Inflammatory macrophage treated with lipopolysaccharide for 4 hours (primary cell): ENCODE data around the gene MCFD2.

ENCODE experiments used
- DNase-seq: peaks from one replicate; pipeline ENCODE4 v3.0.0-alpha.2; 2020

Gene MCFD2

DNA sequence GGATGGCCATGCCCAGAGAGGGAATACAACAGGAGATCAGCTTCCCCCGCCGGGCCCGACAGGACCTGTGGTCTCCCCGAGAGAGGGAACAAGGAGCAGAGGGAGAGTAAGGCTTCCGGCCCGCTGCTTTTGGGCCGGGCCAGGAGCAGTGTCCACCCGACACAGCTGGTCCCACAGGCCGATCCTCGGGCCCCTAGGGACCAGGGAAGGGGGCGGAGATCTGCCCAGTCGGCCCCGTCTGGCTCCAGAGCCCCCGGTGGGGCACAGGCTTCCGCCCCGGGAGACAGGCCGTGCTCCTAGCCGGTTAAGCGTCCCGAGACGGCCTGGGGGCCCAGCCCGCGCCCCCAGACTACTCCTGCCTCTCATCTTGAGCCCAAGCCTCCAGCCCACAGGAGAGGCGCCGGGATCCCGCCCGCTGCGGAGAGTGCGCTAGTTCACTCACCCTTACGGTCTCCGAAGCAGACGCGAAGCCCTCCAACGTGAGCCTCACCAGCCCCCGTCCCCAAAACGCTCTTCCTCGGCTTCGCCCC lies at the start of gene MCFD2:
TSS of gene MCFD2 (minus strand) at position 526 of the 530 bp plus-strand sequence. CDS start 6,635 bp downstream, outside the sequence.
- peak; percentile 12 for DNase-seq

DNA sequence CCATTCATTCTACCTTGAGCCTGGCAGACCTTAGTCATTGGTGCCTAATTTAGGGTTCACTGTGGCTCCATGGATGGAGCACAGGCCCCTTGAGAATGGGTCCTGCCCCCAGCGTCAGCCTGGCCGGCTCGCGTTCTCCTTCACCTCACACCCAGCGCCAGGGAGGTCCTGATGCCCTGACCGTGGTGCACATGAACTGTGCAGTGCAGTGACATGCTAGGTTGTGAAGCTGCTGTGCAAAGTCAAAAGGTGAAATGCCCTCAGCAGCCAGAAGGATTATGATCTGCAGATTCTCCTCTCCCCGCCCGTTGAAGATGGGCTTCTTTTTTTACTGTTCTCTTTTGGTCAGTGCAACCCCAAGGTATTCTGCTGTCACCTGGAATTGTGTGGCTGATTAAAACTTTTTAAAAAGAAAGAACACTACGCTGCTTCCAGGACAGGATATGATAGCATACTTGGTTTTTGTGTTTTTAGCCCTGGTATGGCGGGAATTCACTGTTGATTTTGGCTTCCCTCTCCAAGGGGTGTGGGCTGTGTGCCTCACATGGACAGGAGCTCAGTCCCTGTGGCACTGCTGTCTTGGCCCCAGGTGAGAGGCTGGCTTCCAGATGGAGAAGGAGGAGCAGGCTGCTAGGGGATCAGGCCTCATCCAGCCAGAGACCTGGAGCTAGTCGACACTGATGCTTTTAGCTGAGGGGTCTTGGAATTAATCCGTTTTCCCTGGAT lies 49.4 kb upstream of the MCFD2 start:
- no peak for DNase-seq

DNA sequence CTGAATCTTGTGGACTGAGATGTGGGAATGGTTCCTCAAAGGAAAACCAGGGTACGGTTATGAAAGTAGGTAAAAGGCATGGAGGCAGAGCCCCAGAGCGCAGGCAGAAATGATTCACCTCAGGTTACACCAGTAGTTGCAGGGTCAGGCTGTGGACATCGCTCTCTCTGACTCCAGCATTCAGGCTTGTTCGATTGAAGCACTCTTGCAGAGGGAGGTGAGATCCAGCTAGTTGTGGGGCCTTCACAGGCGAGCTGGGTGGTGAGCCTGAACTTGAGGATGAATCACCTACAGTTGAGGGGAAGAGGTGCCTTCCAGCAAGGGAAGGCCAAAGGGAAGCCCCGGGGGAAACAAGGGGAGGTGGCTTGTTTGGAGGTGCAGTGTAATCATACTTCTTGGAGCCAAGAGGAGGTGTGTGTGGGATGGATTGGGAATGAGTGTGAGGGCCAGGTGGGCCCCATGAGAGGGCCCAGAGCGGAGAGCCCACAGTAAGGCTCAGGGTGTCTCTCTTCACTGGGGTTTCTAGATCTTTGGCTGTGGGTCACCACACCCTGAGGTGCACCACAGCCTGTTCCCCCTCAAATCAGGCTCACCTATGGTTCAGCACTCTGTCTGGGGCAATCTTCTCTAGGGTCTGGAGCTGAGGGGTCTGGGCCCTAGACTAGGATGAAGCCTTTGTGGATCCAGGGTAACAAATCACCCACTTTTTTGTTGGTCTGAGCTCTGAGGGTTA lies 48.5 kb upstream of the MCFD2 start:
- DNase-seq = peak; percentile 25

DNA sequence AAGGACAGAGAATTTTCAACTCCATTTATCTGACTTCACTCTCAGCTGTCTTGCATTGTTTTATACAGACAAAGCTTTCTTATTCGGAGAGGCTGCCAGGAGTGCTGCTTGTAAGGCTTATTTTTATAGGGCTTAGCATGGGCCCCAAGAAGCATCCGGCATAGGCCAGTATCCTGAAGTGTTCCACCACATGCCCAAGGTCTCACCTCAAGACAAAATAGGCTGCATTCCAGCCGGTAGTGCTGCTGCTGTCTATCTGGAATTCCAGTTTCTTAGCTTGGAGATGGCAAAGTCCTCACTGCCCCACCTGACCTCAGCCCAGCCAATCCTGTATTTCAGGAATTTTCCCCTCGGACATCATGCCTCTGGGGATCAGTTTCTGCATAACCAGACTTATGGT lies 47.6 kb upstream of the MCFD2 start:
- no peak for DNase-seq

DNA sequence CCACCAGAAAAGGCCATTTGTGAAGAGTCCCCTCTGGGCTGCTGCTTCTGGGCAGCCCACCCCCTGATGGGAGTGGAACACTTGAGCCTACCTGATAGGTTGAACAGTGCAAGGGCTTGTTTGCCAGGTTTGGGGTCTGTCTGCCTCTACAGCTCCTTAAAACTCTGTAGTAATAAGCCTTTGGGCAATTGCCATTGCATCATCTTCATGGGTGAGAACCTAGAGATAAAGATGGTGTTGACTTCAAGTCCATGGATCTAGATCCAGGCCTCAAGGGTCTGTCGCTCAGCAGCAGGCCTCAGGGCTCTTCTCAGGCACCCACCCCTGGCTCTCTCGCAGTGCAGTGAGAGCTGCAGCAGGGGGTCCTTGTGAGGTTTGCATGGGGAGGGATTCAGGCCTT lies 47.1 kb upstream of the MCFD2 start:
- DNase-seq = no peak

DNA sequence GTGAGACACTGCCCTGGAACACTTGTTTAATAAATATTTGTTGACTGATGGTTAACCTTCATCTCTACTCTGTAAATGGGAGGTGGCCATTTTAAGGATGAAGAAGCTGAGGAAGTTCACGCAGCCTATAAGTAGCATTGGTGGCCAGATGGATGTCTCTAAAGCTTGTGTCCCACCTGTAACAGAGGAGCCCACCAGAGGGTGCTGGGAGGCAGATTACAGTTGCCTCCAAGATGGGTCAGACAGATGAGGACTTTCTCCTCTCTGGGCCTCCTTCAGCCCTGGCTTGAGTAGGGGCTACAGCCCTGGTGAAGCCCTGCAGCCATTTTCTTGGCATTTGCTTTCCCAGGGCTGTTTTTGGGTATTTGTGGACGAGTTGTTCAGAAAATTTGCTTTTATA lies 45.0 kb upstream of the MCFD2 start:
- DNase-seq = no peak

DNA sequence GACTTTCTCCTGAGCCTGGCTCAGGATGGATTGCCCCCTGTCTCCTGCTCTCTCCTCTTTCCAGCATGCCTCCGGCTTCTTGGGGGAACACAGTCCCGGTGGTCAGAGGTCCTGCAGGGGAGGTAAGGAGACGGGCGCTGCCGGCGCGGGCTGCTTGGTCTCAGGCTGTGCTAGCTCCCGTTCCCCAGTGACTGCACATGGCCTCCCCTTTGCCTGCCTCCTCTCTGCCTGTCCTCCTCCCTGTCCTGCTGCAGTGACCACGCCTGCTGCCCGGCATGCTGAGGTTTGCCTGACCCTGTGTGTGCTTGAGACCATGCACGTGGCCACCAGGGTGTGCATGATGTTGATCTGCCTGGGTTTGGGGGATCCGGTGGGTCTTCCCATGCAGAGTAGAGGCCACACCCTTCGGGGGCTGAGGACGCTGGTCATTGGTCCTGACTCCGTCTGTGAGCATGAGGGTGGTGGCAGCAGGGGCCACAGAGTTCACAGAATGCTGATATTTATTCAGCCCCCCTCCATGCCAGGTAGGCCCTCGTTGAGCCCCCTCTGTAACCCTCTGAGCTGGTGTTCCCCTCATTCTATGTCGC lies 42.9 kb upstream of the MCFD2 start:
- no peak for DNase-seq

DNA sequence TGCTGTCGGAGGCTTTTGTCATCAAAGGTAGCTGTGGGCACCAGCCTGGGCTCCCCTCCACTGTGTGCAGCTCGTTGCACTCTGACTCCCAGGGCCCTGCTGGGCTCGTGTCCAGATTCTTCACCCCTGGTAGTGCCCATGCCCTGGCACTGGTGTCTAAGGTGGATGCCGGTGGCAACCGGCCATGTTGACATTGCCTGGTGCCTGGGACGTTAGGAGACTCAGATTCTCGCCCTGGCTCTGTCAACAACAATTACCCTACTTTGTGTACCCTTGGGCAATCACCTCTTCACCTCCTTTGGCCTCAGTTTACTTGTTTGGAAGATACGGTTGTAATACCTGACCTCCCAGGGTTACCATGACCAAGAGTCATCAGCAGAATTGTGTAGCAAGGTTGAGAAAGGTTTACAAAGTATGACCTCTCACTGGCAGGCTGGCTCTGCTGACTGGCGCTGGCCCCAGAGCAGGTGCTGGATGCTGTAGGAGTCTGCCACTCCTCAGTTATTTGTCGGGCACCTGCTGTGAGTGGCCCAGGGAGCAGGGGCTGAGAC lies 41.5 kb upstream of the MCFD2 start:
- no peak for DNase-seq

DNA sequence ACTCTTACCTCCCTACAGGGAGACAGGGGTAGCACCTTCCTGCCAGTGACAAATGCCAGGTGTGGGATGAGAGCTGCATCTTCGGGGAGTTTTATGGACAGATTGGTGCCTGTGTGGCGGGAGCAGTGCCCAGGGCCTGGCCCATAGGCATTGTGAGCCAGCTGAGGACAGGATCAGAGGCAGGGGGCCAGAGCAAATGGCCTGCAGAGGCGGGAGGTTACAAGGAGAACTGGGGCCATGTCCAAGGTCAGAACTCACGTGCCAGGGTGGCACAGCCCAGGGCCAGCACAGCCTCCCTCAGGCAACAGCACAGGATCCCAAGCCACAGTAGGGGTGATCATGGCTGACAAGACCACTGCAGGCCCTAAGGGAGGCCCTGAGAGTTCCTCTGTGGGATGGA lies 40.2 kb upstream of the MCFD2 start:
- DNase-seq = no peak

DNA sequence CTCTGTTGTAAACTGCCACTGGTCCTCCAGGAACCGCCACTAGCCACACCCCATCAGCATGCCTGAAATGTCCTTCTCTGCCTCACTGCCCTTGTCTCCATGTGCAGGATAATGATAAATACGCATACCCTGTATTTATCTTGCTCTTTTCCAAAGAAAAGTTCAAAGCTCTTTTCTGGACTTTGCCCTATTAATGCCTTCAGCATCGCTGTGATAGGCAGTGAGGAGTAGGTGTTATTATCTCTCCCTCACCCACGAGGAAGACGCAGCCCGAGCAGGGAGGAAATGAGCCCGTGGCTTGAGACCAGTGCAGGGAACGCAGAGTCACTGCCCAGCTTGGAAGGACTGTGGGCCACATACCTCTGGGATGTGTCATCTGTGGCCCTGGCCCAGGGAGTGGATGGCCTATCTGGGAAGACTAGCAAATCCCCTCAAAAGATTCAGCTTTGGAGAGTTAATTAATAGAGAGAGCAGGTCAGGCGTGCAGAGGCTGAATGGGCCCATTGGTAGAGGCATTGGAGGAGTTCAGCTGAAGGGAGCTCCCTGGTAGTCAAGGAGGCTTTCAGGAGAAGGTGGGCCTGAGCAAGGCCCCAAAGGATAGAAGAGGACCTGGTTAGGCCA lies 39.5 kb upstream of the MCFD2 start:
- DNase-seq = no peak

DNA sequence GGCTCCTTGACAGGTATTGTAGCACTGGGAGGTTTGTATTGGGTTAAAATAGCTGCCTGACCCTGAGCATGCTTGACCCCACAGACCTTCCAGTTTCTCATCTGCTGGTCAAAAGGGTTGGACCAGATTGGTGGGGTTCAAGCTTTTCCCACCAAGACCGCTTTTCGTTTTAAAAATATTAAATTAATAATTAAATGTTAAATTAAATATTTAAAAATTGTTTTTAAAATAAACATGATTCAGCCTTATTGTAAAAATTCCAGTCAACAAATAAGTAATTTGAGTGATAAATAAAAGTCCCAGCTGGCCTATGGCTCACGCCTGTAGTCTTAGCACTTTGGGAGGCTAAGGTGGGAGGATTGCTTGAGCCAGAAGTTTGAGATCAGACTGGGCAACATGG lies 36.6 kb upstream of the MCFD2 start:
- DNase-seq = no peak

DNA sequence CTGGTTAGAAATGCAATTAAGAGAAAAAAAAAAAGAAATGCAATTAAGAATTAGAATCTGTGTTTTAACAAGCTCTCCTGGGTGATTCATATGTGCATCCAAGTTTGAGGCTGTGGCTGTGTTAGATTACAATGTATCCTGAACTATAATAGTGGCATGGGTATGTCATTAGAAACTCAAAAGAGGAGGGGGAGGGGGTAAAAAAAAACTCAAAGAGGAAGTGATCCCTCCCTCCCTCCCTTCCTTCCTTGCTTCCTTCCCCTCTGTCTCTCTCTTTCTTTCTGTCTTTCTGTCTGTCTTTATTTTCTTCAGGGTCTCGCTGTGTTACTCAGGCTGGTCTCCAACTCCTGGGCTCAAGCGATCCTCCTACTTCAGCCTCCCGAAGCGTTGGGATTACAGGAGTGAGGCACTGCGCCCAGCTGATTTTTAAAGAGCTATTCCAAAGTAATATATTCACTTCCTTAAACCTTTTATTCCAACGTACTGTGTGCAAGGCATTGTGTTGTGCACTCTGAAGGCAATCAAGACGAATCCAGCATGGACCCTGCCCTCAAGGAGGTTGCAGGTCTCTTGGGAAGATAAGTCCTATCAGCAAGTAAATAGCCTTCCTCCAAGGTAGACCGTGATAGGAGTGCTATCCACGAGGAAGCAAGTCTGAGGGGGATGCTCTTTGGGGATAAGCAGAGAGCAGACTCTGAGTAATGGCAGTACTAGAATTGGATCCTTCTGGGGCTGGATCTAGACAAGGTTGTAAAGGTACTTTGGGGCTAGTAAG lies 35.9 kb upstream of the MCFD2 start:
- DNase-seq = no peak

DNA sequence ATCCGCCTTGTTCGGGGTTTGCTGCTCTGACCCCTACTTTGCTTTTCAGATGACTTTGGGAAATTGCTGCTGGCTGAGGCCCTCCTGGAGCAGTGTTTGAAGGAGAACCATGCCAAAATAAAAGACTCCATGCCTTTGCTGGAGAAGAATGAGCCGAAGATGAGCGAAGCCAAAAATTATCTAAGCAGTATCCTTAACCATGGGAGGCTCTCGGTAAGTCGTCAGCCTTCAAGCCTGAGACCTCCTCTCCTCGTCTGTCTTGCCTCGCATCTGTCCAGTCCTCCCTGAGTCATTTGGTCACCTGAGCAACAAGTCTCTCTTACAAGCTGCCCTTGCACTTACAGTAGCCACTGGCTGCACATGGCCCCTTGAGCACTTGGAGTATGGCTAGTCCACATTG lies 34.7 kb upstream of the MCFD2 start:
- no peak for DNase-seq

DNA sequence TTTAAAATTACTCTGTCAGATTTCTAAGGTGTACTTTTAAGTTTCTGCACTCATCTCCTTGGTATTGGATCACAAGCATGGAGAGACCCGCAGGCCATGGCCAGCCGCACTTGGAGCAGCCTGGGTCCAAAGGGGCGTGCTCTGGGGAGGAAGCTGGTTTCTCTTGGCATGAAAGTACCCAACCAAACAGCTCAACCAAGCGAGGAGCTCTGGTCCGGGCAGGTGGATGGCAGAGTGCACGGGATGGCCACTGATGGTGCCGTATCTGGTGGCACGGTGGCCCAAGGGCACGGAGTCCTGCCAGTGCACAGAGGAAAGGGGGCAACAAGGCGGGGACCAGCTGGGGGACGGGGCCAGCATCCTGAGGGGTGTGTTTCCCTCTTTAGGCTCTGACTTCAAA lies 32.2 kb upstream of the MCFD2 start:
- no peak for DNase-seq

DNA sequence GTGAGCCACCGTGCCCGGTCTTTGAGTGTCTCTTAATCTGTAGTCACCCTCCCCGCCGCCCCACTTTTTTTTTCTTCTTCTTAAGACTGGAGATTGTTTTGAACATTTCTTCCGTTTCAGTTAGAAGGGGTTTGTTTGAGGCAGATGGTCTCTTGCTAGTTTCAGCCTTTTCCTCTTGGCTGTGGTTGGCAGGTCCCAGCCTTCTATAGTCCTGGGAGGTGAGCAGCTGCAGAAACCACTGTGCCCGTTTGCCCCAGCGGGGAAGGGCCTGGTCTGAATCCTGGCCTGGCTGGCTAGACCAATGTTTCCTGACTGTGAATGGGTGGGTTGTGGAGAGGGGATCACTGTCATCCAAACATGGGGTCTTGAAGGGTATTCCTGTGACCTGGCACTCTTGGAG lies 30.1 kb upstream of the MCFD2 start:
- no peak for DNase-seq

DNA sequence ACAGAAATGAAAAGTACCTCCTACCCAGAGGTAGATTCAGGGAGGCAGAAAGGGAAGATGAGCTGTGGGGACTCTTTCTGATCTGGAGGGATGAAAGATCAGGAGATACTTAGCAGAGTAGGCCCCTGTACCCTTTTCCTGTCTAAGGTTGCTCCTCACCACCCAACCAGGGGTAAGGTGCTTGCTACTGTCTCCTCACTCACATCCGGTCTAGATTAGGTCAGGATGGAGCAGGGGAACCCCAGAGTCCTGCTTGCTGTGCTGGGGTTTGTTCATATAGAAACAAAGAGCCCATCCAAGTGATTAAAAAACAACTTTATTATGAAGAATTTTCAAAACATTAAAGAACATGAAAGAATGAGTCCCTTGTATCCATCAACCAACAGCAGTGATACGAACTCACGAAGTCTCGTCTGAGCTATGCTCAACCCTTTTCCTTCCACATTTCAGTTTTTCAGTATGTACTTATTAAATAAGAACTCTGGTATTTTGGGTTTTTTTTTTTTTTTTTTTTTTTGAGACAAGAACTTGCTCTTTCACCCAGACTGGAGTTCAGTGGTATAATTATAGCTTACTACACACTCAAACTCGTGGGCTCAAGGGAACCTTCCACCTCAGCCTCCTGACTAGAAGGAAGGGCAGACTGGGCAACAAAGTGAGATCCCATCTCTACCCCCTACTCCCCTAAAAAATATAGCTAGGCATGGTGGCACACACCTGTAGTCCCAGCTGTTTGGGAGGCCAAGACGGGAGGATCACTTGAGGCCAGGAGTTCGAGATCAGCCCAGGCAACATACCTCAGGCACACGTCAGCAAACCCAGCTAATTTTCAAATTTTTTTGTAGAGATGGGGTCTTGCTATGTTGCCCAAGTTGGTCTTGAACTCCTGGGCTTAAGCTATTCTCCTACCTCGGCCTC lies 28.5 kb upstream of the MCFD2 start:
- no peak for DNase-seq

DNA sequence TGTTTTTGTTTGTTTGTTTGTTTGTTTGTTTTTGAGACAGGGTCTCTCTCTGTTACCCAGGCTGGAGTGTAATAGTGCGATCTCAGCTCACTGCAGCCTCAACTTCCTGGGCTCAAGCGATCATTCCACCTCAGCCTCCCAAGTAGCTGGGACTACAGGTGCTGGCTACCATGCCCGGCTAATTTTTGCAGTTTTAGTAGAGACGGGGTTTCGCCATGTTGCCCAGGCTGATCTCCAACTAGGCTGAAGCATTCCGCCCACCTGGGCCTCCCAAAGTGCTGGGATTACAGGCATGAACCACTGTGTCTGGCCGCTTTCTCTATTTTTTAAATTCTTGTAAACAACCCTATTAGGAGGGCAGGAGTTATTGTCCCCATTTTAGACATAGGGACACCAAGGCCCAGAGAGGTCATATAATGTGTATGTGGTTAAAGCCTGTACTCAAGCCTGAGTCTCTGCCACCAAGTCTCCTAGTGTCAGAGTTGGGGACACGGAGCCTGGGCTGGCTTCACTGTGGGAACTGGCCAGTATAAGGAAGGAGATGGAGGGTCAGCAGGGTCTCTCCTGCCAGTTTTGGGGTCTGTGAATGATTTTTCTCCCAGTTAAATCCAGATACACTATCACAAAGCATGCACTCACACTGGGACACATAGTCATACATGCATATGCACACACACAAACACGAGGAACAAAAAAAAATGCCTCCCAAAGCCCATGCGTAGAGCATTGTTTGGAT lies 27.5 kb upstream of the MCFD2 start:
- no peak for DNase-seq

DNA sequence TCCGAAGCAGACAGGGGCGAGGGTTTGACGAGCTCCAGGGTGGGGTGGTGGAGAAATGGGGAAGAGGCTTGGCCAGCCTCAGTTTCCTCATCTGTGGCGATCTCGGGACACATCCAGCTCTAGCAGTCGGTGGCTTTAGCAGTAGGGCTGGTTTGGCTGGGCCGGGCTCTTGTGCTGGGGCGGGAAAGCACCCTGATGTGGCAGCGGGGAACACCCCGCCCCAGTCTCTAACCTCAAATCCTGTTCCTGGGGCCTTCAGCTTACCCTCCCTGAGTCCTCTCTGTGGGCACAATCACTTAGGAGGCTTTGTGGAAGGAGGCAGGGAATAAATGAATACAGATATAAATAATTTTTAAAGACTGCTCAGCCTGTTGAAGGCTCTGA lies 26.5 kb upstream of the MCFD2 start:
- peak; percentile 65 for DNase-seq

DNA sequence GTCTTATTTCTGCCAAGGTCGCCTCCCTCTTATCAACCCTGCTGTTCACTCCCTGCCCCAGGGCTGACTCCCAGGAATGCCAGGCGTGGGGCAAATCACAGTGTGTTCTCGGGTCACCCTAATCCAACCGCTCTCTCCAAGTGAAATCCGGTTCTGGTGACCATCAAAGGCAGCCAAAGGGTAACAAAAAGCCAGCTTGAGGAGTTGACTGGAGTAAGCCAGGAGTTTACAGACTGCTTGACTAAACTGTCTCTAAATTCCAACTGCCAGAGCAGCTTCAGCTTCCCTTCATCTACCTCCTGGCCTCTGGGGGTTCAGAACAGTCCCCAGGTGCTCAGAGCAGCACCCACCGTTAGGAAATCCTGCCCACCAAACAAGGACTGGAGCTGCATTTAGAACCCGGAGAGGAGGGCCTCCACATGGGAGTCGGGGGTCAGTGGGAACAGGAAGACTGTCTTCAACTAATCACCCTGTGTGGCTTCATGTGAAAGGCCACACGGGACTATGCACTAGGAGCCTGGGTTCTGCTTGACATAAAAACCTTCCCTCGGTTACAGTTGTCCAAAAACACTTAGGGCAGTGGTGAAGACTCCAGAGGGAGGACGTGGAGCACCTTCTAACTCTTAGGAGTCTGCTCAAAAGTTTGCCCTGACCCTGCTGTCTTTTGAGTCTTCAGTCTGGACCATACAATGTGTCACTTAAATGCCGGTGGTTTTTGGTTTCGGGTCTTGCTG lies 24.2 kb upstream of the MCFD2 start:
- no peak for DNase-seq

DNA sequence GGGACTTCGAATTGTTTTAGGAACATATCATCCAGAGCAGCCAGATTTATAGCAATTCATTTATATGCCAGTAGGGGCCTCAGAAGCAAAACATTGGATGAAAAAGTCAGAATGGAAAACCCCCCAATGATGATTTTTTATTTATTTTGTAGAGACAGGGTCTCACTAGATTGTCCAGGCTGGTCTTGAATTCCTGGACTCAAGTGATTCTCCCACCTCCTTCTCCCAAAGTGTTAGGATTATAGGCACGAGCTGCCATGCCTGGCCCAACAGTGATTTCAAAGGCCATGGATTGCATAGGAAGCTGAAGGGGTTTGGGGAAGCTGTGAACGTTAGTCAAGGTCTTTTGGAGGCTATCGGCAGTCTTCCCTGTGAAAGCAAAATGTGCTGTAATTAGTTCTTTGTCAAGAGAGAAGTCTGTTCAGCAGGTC lies 21.9 kb upstream of the MCFD2 start:
- peak; percentile 42 for DNase-seq
